GM10266 (cell line): ENCODE data around the gene FXYD6.

Source experiments
- DNase-seq: peaks from one replicate; pipeline ENCODE4 v3.0.0; 2012; ENCODE audit errors: extremely low spot score
- CTCF ChIP-seq: IDR thresholded peaks from 2 replicates; pipeline ENCODE4 v1.5.1; 2012; ENCODE audit warnings: mild to moderate bottlenecking, low read depth; ENCODE audit not compliant: control insufficient read depth, insufficient read depth; ENCODE audit errors: missing control alignments

FXYD6 gene

GRCh38 chr11:117825538-117826189 is 50.8 kb downstream of the FXYD6 start:
- no peak for DNase-seq
- no peak for TF ChIP-seq CTCF

- TF ChIP-seq CTCF = no peak
- DNase-seq = no peak
Measured at GRCh38 chr11:117824571-117825537, 51.6 kb downstream of the FXYD6 start, which contains the start of gene FXYD2. Gene FXYD2 (minus strand): TSS chr11:117824744. CDS start chr11:117824678, 66 bp downstream.

GRCh38 chr11:117823946-117824420 is 52.5 kb downstream of the FXYD6 start:
- no peak for DNase-seq
- no peak for TF ChIP-seq CTCF

- no peak for DNase-seq
- TF ChIP-seq CTCF = no peak
Measured at GRCh38 chr11:117823294-117823945, 53.0 kb downstream of the FXYD6 start.

- peak; percentile 72 for TF ChIP-seq CTCF
- no peak for DNase-seq
Measured at GRCh38 chr11:117822074-117823033, 54.1 kb downstream of the FXYD6 start.

- no peak for TF ChIP-seq CTCF
- no peak for DNase-seq
Measured at GRCh38 chr11:117821431-117821830, 55.0 kb downstream of the FXYD6 start.
